VCaP (cell line): ENCODE measurements around the gene INKA2.

ENCODE experiments used
- H3K27ac ChIP-seq: fragments of 450-650 bp; 2 replicates; pipeline ENCODE4 v1.5.1; 2017
- TF ChIP-seq, protein P1 (sequence below): fragments of 450-650 bp; conservative IDR thresholded peaks from 2 replicates; pipeline ENCODE4 v1.5.1; 2017; ENCODE audit warnings: mild to moderate bottlenecking, moderate library complexity

The INKA2 gene

DNA sequence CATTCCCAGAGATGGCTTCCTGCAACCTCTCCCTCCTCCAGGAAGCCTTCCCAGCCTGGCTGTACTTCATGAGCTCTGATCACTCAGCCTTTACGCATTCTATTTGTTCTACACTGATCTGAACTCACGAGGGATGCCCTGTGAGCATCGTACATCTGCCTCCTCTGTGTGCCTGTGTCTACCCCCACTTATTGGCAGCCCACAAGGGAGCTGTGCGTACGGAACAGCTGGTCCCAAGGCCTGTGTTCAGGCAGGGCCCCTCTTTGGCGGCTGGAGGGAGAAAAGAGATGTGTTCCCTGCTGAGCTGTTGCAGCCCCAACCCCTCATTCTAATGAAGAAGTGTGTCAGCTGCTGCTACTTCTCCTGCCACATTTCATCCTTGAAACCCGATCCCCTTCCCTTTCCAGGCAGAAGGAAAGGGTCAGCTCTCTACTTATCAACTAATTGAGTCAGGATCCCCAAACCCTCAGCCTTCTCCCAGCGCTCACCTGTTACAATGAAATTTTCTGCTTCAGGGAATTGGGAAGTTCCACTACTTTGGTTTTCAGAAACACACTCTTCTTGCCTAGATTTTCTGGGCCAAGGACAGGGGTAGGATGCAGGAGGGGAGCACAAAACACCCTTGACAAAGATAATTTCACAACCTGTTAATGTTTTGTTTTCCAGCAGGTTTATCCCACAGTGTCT, 3.2 kb downstream of the INKA2 start:
- TF ChIP-seq, protein P1, sequence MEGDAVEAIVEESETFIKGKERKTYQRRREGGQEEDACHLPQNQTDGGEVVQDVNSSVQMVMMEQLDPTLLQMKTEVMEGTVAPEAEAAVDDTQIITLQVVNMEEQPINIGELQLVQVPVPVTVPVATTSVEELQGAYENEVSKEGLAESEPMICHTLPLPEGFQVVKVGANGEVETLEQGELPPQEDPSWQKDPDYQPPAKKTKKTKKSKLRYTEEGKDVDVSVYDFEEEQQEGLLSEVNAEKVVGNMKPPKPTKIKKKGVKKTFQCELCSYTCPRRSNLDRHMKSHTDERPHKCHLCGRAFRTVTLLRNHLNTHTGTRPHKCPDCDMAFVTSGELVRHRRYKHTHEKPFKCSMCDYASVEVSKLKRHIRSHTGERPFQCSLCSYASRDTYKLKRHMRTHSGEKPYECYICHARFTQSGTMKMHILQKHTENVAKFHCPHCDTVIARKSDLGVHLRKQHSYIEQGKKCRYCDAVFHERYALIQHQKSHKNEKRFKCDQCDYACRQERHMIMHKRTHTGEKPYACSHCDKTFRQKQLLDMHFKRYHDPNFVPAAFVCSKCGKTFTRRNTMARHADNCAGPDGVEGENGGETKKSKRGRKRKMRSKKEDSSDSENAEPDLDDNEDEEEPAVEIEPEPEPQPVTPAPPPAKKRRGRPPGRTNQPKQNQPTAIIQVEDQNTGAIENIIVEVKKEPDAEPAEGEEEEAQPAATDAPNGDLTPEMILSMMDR = no peak
- H3K27ac ChIP-seq = no peak overlapping the region

DNA sequence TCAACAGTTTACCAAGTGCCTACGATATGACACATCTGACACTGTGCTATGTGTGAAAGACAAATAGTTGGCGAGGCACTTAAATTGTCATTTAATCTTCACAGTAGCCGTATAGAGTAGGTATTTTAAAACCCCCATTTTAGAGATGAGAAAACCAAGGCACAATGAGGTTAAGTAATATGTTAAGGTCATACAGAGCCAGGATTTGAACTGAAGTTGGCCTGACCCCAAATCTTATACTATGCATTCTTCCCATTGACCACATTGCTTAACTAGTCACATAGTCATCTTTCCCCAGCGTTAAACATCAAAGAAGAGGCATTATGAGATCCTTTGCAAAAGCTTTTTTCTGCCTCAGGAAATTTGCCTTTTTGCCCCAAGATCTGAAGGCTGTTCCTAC, 3.9 kb downstream of the INKA2 start:
- H3K27ac ChIP-seq = no peak overlapping the region
- TF ChIP-seq, protein P1 = no peak

DNA sequence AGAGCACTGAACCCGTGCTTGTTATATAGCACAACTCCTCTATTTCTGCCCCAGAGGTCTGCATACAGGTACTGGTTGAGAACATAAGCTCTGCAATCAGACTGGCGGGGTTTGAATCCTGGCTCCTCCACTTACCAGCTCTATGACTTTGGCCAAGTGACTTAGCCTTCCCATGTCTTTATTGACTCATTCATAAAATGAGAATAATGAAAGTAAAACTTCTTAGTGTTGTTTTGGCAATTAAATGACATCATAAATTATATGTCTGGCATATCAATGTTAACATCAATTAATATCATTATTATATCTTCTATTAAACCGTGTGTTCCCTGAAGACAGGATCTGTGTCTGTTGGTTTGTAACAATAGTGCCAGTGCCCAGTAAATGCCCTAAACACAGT, 4.3 kb downstream of the INKA2 start:
- H3K27ac ChIP-seq = no peak overlapping the region
- TF ChIP-seq, protein P1 = no peak

DNA sequence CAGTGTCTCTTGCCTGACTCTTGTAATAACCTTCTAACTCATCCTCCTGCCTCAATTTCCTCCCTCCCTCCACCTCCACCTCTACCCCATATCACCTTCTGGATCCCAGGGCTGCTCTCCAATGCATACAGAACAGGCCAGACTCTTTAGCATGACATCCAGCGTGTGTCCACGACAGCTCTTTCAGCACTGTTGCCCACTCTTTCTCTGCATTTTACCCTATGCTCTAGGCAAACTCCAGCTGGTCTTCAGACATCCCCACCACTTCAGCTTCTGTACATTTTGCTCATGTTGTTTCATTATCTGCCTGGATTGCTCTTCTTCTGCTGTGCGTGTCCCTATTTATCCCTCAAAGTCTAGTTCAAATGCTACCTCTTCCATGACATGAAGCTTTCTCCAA, 4.8 kb downstream of the INKA2 start:
- TF ChIP-seq, protein P1 = no peak
- no peak overlapping the region for H3K27ac ChIP-seq

DNA sequence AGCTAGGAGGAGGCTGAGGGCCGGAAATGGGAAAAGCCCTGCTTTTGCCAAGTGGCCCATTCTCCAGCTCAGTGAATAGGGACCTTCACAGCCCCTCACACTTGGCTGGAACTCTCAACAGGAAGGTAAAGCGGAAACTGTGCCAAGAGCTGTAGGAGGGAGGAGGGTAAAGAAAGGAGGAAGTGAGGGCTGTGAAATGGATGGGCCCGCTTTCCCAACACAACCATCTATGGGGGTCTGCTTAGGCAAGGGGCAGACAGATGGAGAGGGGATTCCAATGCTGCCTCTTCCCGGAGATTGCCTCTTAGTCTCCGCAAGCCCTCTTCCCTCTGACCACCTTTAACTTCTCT, 5.2 kb downstream of the INKA2 start:
- TF ChIP-seq, protein P1 = no peak
- no peak overlapping the region for H3K27ac ChIP-seq

DNA sequence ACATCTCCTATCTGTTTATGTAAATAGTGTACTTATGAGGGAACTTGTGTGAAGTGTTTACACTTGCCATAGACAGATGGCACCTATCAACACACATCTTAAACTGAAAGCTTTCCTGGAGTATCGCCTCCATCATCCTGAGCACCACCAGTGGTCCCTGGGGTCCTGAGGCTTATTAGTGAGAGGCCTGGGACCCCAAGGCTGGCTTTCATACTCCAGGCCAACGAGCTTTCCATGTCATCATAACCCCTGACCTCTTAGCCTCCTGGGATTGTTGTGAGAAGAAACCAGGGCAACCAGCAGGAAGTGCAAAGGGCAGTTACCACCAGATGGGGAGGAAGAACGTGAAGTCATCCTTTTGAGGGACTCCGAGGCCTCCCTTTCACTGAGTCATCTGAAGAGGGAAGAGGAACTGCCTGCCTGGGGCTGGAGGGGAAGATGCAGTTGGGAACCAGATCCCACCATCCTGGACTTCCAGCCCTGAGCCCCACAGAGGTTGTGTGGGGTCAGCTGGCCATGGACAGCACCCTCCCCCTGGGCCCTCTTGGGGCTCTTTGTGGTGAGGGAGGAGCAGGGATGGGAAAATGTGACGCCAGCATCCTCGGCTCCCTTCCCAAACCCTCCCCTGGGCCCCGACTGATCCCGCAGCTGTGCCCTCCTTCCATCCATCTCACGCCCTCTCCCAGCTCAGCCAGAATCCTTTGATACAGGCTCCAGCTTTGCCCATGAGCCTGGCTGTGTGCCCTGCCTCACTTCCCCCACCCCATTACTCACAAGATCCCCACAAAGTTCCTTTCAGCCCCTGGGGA, 5.8 kb downstream of the INKA2 start:
- H3K27ac ChIP-seq = no peak overlapping the region
- TF ChIP-seq, protein P1 = no peak

DNA sequence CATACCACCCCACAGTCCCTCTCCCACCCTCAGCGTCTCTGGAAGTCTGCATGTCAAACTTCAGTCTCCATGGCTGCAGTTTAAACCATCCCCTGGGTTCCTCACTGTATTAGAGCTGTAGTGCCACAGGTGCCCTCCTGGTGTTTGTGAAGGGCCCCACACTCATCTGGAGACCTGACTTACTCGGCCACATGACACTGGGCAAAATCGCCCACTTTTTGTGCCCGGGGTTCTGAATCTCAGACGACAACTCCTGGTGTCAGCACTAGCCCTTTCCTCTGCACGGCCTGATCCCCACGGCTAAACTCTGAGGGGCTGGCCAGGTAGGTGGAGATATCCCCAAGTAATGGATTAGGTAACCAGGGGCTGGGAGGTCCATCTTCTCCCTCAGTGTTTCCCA, 6.5 kb downstream of the INKA2 start:
- TF ChIP-seq, protein P1 = no peak
- no peak overlapping the region for H3K27ac ChIP-seq
